K562 (cell line): ENCODE results near the gene SORBS2. TPM values are rescaled to one million over a fixed set of nuclear protein-coding genes. Genes with fewer than 3 reads are reported as not detected.

Experiments
- ATAC-seq: fragments of 200-7000 bp; cut with Tn5 transposase; 3 replicates; pipeline ENCODE4 v1.9.1; 2020; ENCODE audit warnings: moderate library complexity
- BruUV-seq: library from RNA; stranded (reverse); fragments of 400-500 nt; replicated peaks from 2 replicates; lab custom pipeline; 2021; lab: Mats Ljungman, UMichigan
- CTCF ChIA-PET: fragments of 300-600 bp; formaldehyde crosslinking; extraction: SDS; loops from one replicate; lab custom pipeline; 2021; ENCODE audit warnings: low intra/inter-chr PET ratio; lab: Yijun Ruan, JAX
- POLR2A ChIA-PET: fragments of 300-600, 350-650 bp; sonication (Branson Sonifier 250); formaldehyde crosslinking; extraction: SDS; loops from one replicate; lab custom pipeline; 2021; ENCODE audit warnings: antibody characterized with exemption, inconsistent platforms; lab: Yijun Ruan, JAX
- DNase-seq, 4 experiments: peaks; one replicate each; pipeline versions ENCODE4 v3.0.0 to v3.0.0-alpha.2; 2011 to 2018; ENCODE audit warnings: low spot score in 3 of 4, mixed read lengths in 3 of 4; ENCODE audit errors: extremely low read depth in 1 of 4
- FAIRE-seq: peaks from 2 replicates; lab custom pipeline; 2011; peaks lifted over from hg19 to GRCh38; lab: Jason Lieb, UNC
- H2AFZ ChIP-seq: 2 replicates; pipeline ENCODE4 v1.6.0; 2011; ENCODE audit warnings: low read depth, low read length, control low read depth, inconsistent platforms
- H3K27ac ChIP-seq: fragments of 200-600 bp; 3 replicates; pipeline ENCODE4 v1.8.0; 2011; ENCODE audit warnings: low read depth, mild to moderate bottlenecking, control low read depth, inconsistent platforms, low read length, moderate library complexity, mixed read lengths; ENCODE audit errors: extremely low read depth
- H3K27me3 ChIP-seq, 2 experiments: fragments of 300-600 bp in 1 of 2; 2 replicates in 1 of 2; 3 replicates in 1 of 2; pipeline versions ENCODE4 v1.6.0 to v1.8.0; 2011; ENCODE audit warnings: inconsistent platforms in 2 of 2, low read length in 2 of 2, mild to moderate bottlenecking in 1 of 2, mixed read lengths in 1 of 2, moderate library complexity in 1 of 2; ENCODE audit not compliant: control insufficient read depth in 2 of 2, insufficient read depth in 2 of 2
- H3K36me3 ChIP-seq: fragments of 300-600 bp; 3 replicates; pipeline ENCODE4 v1.8.0; 2011; ENCODE audit warnings: mild to moderate bottlenecking, low read length, inconsistent platforms; ENCODE audit not compliant: control insufficient read depth, insufficient read depth
- H3K4me1 ChIP-seq, 2 experiments: fragments of 200-600 bp in 1 of 2; replicated peaks in 1 of 2; 2 replicates in 1 of 2; 3 replicates in 1 of 2; pipeline versions ENCODE4 v1.5.1 to v1.8.0; 2011; ENCODE audit warnings: inconsistent platforms in 2 of 2, low read length in 2 of 2, mild to moderate bottlenecking in 1 of 2, mixed read lengths in 1 of 2, moderate library complexity in 1 of 2; ENCODE audit not compliant: control insufficient read depth in 2 of 2, insufficient read depth in 2 of 2
- H3K4me2 ChIP-seq: 2 replicates; pipeline ENCODE4 v1.6.1; 2011; ENCODE audit warnings: low read length, control low read depth, inconsistent platforms, mixed read lengths; ENCODE audit not compliant: insufficient read depth
- H3K4me3 ChIP-seq: fragments of 200-600 bp; sonication (generic), shearing (Covaris generic); 2 replicates; pipeline ENCODE4 v1.5.1; 2016; ENCODE audit warnings: control low read depth, inconsistent platforms
- H3K79me2 ChIP-seq: fragments of 200-600 bp; 3 replicates; pipeline ENCODE4 v1.8.0; 2011; ENCODE audit warnings: low read length, inconsistent platforms; ENCODE audit not compliant: control insufficient read depth, insufficient read depth
- H3K9ac ChIP-seq, 2 experiments: 2 replicates each; pipeline versions ENCODE4 v1.6.0 to v1.6.1; 2011; ENCODE audit warnings: low read depth in 2 of 2, low read length in 2 of 2, control low read depth in 1 of 2, inconsistent platforms in 1 of 2, mild to moderate bottlenecking in 1 of 2, mixed read lengths in 1 of 2; ENCODE audit not compliant: insufficient read depth in 1 of 2
- H3K9me1 ChIP-seq: one replicate; pipeline ENCODE4 v1.6.0; 2011; ENCODE audit warnings: inconsistent platforms, mild to moderate bottlenecking, low read length, moderate library complexity; ENCODE audit not compliant: control insufficient read depth, insufficient read depth
- H3K9me3 ChIP-seq: replicated peaks from 2 replicates; pipeline ENCODE4 v1.5.1; 2011; ENCODE audit warnings: low read depth, low read length, inconsistent platforms; ENCODE audit not compliant: control insufficient read depth, insufficient read depth
- H4K20me1 ChIP-seq: replicated peaks from 2 replicates; pipeline ENCODE4 v1.6.1; 2011; ENCODE audit warnings: low read length, inconsistent platforms, mixed read lengths; ENCODE audit not compliant: control insufficient read depth, insufficient read depth
- COPS2 ChIP-seq: fragments of 450-650 bp; conservative IDR thresholded peaks from 2 replicates; pipeline ENCODE4 v1.6.1; 2016; ENCODE audit warnings: mild to moderate bottlenecking, moderate library complexity
- CREB1 ChIP-seq, 2 experiments: sonication (generic) in 1 of 2; formaldehyde crosslinking in 1 of 2; IDR thresholded peaks; 2 replicates each; pipeline versions ENCODE4 v1.6.1 to v1.8.0; 2012 to 2022; ENCODE audit warnings: inconsistent platforms in 1 of 2, mild to moderate bottlenecking in 1 of 2, missing genetic modification reagents in 1 of 2, moderate library complexity in 1 of 2
- MGA ChIP-seq: fragments of 450-650 bp; IDR thresholded peaks from 2 replicates; pipeline ENCODE4 v1.6.1; 2016; ENCODE audit warnings: mild to moderate bottlenecking, moderate library complexity
- RAD21 ChIP-seq, 2 experiments: fragments of 250-450 bp in 1 of 2; fragments of 450-650 bp in 1 of 2; sonication (Bioruptor Pico) in 1 of 2; formaldehyde crosslinking in 1 of 2; IDR thresholded peaks in 1 of 2; conservative IDR thresholded peaks in 1 of 2; 2 replicates each; pipeline versions ENCODE4 v1.4.0 to v1.8.0; 2020 to 2022; ENCODE audit warnings: mild to moderate bottlenecking in 2 of 2, moderate library complexity in 1 of 2
- U2AF1 ChIP-seq: fragments of 200-400 bp; formaldehyde crosslinking; optimal IDR thresholded peaks from 2 replicates; pipeline ENCODE3; 2017; ENCODE audit warnings: mild to moderate bottlenecking, low read depth, low read length, moderate library complexity
- ZNF431 ChIP-seq: sonication (generic); formaldehyde crosslinking; IDR thresholded peaks from 2 replicates; pipeline ENCODE4 v1.8.0; 2022; ENCODE audit warnings: mild to moderate bottlenecking, missing genetic modification reagents
- WGBS: fragments of 100-300 bp; shearing (Covaris generic); methylation state at CpG from one replicate; pipeline ENCODE4 v1.1.6; 2016; ENCODE audit warnings: low coverage, mixed read lengths; ENCODE audit not compliant: insufficient coverage; ENCODE audit errors: missing lambda C conversion rate; 5-methylcytosine and 5-hydroxymethylcytosine counted together
- in situ Hi-C: fragments of 300-500 bp; cut with MboI; formaldehyde crosslinking; loops from 4 replicates; pipeline ENCODE4 v1.15.0; 2018; ENCODE audit warnings: inconsistent platforms, mixed read lengths
- intact Hi-C: fragments of 100-400 bp; cut with micrococcal nuclease; formaldehyde crosslinking; loops from 2 replicates; pipeline ENCODE4 v1.14.2; 2022
- polyA plus RNA-seq, 8 experiments: library from polyadenylated mRNA; depleted of rRNA in 4 of 8; stranded (reverse) in 5 of 8; unstranded in 3 of 8; fragments of >200 nt; fragmentation: Nextera tagmentation in 2 of 8; fragmentation: Illumina TruSeq in 1 of 8; extraction: Ambion mirVana in 2 of 8; extraction: Trizol in 1 of 8; gene quantifications; 2 replicates each; pipeline versions ENCODE4 v1.2.1 to v1.2.3, GENCODE V29; 2011 to 2014; ENCODE audit warnings: inconsistent platforms in 1 of 8, missing spikeins in 1 of 8
- total RNA-seq, 7 experiments: library from RNA; depleted of rRNA in 6 of 7; stranded (reverse); fragments of >200 nt in 6 of 7; fragmentation: Illumina TruSeq in 2 of 7; extraction: Trizol in 2 of 7; gene quantifications; 2 replicates each; pipeline versions ENCODE4 v1.2.1 to v1.2.3, GENCODE V29; 2011 to 2021; ENCODE audit warnings: low replicate concordance in 1 of 7
- TF ChIP-seq, protein P1 (sequence below): fragments of 450-650 bp; IDR thresholded peaks from 2 replicates; pipeline ENCODE4 v1.6.1; 2016; ENCODE audit warnings: borderline replicate concordance

The SORBS2 gene
- total and polyA plus RNA-seq, 9 of the 15 experiments (the other 6 are each of a cell fraction or from before 2014, with no cell fraction given), result 0.29 TPM; not detected in 8

DNA sequence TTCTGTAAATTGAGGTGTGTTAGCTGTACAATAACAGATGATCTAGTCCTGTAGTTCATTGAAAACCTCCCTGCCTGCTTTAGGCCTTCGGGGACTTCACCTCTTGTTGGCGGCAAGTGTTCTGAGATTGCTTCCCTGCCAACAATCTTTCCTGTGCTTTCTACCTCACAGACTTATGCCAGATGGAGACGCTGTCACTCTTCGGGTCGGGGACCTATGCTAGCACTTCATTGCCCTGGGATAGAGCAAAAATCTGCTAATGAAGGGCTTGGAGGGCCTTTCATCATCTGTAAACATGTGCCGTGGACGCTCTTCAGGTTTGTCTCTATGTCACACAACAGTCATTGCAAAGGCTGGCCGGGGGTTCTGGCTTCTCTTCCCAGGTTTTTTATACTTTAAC lies 272.0 kb downstream of the SORBS2 start:
- Histone ChIP-seq H4K20me1 (no peaks in the 10 kb centered on the region; the same call in 1 of the 2 replicates), H3K9me1 (no peaks in the 10 kb centered on the region), H3K9me3 (no peaks in the 10 kb centered on the region), H2AFZ (no peak overlapping the region), H3K36me3 (no peaks in the 10 kb centered on the region), H3K79me2 (no peaks in the 10 kb centered on the region), H3K9ac (no peak overlapping the region), H3K4me3 (no peak overlapping the region), H3K27ac (no peak overlapping the region), H3K4me2 (0 out of 2 replicates have a peak overlapping the region, but pooled peaks have one; percentile 4), H3K27me3 (peaks cover 31 to 57% of the 10 kb centered on the region in 2 experiments), H3K4me1 (peaks cover 0 to 6% of the 10 kb centered on the region in 2 experiments; a peak in 3 of 5 replicates)
- in situ Hi-C loops, result no loop called here
- ChIA-PET POLR2A (no interaction called here), CTCF (no interaction called here)
- no TSS peak for BruUV-seq
- intact Hi-C loops, result no loop called here
- WGBS, result 0% methylated on average over 8 of the region's 8 CpGs
- peak; percentile 15 for FAIRE-seq
- ATAC-seq, result no peak
- no peak for DNase-seq
- TF ChIP-seq ZNF431 (CRISPR knock-in tag) (no peak), CREB1 (IDR thresholded peaks at IDR 0.05) (no peak), CREB1 (CRISPR knock-in tag; IDR thresholded peaks at IDR 0.05) (no peak), U2AF1 (no peak), COPS2 (no peak), MGA (no peak), RAD21 (CRISPR knock-in tag; conservative IDR thresholded peaks at IDR 0.05 in 1 of 2, IDR thresholded peaks at IDR 0.05 in 1 of 2) (peak; percentile 12 to 44; a peak in 2 of 4 replicates)
- TF ChIP-seq, protein P1, sequence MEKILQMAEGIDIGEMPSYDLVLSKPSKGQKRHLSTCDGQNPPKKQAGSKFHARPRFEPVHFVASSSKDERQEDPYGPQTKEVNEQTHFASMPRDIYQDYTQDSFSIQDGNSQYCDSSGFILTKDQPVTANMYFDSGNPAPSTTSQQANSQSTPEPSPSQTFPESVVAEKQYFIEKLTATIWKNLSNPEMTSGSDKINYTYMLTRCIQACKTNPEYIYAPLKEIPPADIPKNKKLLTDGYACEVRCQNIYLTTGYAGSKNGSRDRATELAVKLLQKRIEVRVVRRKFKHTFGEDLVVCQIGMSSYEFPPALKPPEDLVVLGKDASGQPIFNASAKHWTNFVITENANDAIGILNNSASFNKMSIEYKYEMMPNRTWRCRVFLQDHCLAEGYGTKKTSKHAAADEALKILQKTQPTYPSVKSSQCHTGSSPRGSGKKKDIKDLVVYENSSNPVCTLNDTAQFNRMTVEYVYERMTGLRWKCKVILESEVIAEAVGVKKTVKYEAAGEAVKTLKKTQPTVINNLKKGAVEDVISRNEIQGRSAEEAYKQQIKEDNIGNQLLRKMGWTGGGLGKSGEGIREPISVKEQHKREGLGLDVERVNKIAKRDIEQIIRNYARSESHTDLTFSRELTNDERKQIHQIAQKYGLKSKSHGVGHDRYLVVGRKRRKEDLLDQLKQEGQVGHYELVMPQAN, result no peak
